Measurements from ENCODE around the gene GLRA3.
"Not testable (repeated sequence)": the region's sequence is repeated elsewhere in the genome, so short reads cannot be mapped to it uniquely, and the experiment has no call there.

Gene GLRA3

GRCh38 chr4:174650711-174651355 is 178.2 kb downstream of the GLRA3 start:
- DNase-seq: no peak

- DNase-seq: no peak
These were observed 180.2 kb downstream of the GLRA3 start for GRCh38 chr4:174648812-174649211.

DNA sequence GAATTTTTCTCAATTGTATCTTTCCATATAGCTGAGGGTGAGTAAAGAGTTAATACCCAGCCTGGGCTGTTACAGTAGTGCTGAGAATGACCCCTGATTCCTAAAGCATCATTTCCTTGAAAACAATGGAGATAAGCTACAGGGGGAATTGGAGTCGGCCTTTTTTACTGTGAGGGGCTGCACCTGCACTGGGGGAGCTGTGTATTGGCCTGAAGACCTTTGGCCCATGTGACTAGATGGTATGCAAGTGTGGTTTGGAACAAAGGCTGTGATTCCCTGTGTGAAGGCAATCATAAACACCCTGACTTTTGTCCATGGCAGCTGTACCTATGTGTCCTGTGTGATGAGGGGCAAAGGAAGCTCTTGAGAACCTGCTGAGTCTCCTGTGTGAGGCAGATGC is 182.7 kb downstream of the GLRA3 start:
- DNase-seq: no peak

GRCh38 chr4:174640146-174640545 is 188.9 kb downstream of the GLRA3 start:
- DNase-seq: no peak

DNA sequence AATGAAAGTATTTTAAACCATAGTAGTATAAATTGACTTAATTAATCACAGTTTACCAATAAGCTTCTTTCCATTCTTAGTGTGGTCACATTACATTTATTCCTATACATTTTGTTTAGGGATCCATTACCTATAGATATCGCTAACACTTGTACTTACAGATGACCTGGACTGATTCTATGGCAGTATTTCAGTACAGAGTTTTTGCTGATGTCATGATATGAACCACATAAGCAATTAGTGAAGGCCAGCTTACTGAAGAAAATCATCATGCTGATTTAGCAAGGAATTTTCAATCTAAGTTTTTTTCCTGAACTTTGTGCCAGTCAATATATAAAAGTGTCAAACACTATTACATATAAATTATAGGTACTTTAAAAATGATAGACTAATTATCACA is 193.3 kb downstream of the GLRA3 start:
- no peak for DNase-seq

DNA sequence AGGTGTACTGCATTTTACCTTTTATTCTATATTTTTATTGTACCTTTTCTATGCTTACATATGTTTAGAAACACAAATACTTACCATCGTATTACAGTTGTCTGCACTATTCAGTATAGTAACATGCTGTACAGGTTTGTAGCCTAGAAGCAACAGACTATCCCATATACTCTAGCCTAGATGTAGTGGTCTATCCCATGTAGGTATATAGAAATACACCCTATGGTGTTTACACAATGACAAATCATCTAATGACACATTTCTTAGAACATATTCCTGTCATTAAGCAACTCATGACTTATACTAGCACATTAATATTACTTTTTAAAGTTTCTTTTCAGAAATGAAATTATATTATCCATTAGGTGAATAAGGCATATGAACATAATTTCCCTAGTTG is 195.6 kb downstream of the GLRA3 start:
- DNase-seq: no peak

DNA sequence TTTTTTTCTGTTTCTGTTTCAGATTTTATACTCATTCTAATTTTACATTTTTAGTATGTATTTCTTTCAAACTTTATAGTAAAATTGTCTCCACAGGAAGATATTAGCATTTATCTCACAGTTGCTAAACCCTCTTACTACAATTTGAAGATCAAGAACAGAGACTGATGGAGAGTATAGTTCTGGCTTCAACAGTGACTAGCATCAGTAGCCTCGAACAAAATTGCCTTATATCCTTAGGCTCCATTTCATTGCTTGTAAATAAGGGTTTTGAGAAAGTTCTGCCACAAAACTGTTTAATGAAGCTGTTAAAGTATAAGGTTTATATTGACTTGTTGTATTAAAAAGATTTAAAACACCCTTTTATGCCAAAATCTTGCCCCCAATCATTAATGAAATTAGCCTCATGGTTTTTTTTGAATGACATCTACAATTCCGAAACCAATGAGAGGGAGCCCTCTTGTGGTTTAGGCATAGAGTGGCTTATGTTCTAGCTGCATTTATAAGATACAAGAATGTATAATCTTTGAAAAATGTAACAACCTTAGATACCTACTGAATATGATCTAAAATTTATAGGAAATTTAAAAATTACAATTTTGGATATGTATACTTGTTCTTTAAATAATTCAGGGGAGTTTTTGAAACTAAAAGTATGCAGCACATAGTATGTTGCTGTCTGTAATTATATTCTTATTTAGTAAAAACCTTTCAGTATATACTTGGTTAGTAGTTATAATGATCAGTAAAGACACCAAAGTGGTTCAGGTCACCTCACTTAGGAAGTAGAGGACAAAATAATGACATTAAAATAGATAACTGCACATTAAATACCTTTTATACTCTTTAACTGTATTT is 196.9 kb downstream of the GLRA3 start:
- DNase-seq: peak; percentile 0

DNA sequence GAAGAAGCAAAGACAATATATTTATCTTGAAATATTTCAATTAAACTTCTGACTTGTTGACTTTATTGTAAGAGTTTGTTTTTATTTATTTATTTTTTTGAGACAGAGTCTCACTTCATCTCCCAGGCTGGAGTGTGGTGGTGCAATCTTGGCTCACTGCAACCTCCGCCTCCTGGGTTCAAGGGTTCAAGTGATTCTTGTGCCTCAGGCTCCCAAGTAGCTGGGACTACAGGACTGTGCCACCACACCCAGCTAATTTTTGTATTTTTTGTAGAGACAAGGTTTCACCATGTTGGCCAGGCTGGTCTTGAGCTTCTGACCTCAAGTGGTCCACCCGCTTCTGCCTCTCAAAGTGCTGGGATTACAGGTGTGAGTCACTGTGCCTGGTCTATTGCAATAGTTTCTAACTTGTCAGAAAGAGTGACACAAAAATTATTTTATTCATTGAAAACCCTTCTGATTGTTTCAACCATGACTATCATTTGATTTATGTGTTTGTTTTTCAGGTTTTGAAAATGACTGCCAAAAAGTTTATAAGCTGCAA is 199.1 kb downstream of the GLRA3 start:
- DNase-seq: not testable (repeated sequence)

GRCh38 chr4:174629265-174629664 is 199.8 kb downstream of the GLRA3 start:
- no peak for DNase-seq

GRCh38 chr4:174628191-174628590 is 200.9 kb downstream of the GLRA3 start:
- DNase-seq: no peak

GRCh38 chr4:174627473-174627872 is 201.6 kb downstream of the GLRA3 start:
- DNase-seq: no peak

DNA sequence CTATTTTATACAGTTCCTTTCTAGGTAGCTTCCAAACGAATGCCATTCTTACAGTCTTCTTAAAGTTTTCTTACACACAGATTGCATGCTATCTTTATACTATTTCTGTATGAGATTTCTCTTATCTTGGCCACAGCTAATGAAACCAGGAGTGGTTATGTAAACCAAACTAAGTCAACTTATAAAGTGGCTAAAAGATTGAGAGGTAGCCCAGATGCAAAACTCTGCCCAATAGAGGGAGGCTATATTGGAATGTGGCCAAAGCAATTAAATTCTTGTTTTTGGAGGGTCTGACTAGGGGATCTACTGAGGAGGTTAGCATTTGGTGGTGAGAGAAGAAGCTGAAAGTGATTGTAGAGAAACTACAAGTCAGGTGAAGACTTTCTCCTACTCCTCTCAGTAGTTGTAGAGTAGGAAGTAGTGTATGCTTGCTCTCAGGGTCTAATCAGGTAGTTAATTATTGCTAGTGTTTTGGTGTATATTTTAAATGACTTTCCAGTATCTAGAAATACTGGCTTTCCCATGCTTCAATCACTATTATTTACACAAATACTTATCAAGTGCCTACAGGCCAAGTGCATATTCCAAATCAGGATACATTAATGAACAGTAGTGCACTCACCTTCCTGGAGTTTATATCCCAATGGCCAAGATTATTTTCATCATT is 202.6 kb downstream of the GLRA3 start:
- DNase-seq: no peak

- DNase-seq: no peak
These were observed 212.4 kb downstream of the GLRA3 start for GRCh38 chr4:174616661-174617060.

GRCh38 chr4:174613979-174614378 is 215.1 kb downstream of the GLRA3 start:
- DNase-seq: no peak

GRCh38 chr4:174611792-174612191 is 217.3 kb downstream of the GLRA3 start:
- no peak for DNase-seq

- DNase-seq: no peak
These were observed 221.3 kb downstream of the GLRA3 start for GRCh38 chr4:174607792-174608191.

GRCh38 chr4:174604198-174604597 is 224.8 kb downstream of the GLRA3 start:
- DNase-seq: no peak

DNA sequence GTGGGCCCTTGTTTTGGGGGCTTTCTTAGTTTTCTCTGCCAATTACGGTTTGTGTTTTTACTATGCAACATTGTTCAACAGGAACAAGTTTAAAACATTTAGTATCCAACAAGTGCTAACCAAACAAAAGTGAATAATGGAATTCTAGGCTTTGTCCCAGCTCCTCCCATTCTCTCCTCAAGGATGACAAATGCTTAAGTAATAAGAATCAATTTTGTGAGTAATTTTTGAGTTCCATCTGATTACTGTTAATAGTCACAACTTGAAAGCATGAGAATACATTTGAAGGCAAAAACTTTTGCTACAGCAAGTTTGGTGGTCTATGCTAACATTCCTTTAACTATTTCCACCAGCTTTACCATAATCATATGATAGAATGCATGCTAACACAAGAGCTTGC is 228.7 kb downstream of the GLRA3 start:
- DNase-seq: no peak

DNA sequence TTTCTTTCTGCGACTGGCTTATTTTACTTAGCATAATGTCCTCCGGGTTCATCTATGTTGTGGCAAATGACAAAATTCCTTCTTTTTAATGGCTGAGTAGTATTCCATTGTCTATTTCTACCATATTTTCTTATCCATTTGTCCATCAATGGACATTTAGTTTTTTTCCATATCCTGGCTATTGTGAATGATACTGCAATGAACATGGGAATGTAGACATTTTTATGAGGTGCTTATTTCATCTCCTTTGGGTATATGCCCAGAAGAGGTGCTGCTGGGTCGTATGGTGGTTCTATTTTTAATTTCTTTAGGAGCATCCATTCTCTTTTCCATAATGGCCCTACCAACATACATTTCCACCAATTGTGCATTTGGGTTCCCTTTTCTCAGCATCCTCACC is 230.2 kb downstream of the GLRA3 start:
- no peak for DNase-seq

GRCh38 chr4:174596513-174596912 is 232.5 kb downstream of the GLRA3 start:
- DNase-seq: no peak

GRCh38 chr4:174595141-174595929 is 233.7 kb downstream of the GLRA3 start:
- no peak for DNase-seq

DNA sequence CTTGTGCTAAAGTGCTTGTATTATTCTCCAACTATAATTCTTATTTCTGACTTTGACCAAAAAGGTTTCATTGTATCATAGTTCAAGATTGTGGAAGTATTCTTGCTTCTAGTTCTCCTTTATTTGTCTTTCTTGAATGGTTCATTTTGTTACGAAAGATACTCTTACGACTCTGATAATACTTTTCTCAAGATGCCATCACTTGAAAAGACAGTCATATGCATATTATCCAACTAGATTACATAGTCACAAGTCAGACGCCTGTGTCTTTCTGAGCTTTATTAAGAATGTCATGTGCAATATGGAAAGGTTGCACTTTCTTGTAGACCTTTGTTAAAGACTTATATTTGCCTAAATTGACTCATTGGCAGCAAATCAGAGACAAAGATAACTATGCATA is 235.3 kb downstream of the GLRA3 start:
- DNase-seq: no peak

DNA sequence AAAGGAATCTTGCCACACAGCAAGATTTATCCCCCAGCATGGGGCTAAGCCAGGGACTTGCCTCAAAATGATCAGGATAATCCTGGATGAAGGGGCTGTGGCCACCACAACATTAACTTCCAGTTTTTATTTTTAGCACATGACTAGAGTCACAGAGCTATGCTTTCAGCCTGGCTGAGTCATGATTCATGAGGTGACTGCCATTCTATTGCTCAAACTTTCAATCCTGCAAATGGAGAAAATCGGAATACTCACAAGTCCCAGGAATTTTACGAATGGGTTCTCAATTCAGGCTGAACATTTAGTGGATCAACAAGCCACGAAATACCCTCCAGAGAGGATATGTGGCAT is 236.1 kb downstream of the GLRA3 start:
- DNase-seq: peak; percentile 6

Measured in amniotic stem cell (primary cell).